PFSK-1 (cell line): ENCODE results near the gene FIGLA.

Experiments used
- FOXP2 ChIP-seq: optimal IDR thresholded peaks from 2 replicates; pipeline ENCODE3; 2011; ENCODE audit warnings: borderline replicate concordance, control low read depth, inconsistent platforms; ENCODE audit not compliant: insufficient read depth; ENCODE audit errors: extremely low read length, extremely low read depth
- POLR2AphosphoS5 ChIP-seq: IDR thresholded peaks from 2 replicates; pipeline ENCODE4 v1.6.1; 2012; ENCODE audit warnings: low read depth, mild to moderate bottlenecking, control low read depth, low read length, moderate library complexity
- SIN3A ChIP-seq: IDR thresholded peaks from 2 replicates; pipeline ENCODE4 v1.6.1; 2012; ENCODE audit warnings: mild to moderate bottlenecking, low read length, moderate library complexity, borderline replicate concordance; ENCODE audit not compliant: insufficient read depth
- TAF1 ChIP-seq: IDR thresholded peaks from 2 replicates; pipeline ENCODE4 v1.6.1; 2012; ENCODE audit warnings: low read length, control low read depth, borderline replicate concordance; ENCODE audit not compliant: insufficient read depth
- TF ChIP-seq, protein P1 (sequence below), 2 experiments: IDR thresholded peaks; 2 replicates each; pipeline versions ENCODE4 v1.6.1 to v1.8.0; 2011 to 2012; ENCODE audit warnings: low read depth in 2 of 2, low read length in 2 of 2, control low read depth in 1 of 2, inconsistent platforms in 1 of 2, mild to moderate bottlenecking in 1 of 2, moderate library complexity in 1 of 2; ENCODE audit not compliant: insufficient read depth in 1 of 2

Gene FIGLA

DNA sequence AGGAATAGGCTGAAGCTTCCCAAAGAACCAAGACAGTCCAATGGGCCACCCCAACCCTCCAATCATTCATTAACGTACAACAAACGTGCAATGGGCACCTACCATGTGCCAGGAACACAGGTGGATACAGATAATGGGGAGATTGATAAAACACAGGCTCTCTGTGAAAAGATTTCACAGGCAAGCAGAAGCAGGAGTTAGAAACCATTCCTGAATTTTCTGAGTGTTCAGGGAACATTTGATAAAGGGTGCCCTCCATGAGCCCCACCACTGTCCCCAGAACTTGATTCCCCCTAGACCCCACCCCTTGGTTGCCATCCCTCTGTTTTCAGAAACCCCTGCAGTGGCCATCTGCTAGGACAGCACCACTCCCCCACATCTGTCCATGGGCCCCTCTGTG, 43.7 kb upstream of the FIGLA start:
- TF ChIP-seq TAF1 = no peak
- TF ChIP-seq FOXP2 = no peak
- no peak for TF ChIP-seq POLR2AphosphoS5
- TF ChIP-seq, protein P1, sequence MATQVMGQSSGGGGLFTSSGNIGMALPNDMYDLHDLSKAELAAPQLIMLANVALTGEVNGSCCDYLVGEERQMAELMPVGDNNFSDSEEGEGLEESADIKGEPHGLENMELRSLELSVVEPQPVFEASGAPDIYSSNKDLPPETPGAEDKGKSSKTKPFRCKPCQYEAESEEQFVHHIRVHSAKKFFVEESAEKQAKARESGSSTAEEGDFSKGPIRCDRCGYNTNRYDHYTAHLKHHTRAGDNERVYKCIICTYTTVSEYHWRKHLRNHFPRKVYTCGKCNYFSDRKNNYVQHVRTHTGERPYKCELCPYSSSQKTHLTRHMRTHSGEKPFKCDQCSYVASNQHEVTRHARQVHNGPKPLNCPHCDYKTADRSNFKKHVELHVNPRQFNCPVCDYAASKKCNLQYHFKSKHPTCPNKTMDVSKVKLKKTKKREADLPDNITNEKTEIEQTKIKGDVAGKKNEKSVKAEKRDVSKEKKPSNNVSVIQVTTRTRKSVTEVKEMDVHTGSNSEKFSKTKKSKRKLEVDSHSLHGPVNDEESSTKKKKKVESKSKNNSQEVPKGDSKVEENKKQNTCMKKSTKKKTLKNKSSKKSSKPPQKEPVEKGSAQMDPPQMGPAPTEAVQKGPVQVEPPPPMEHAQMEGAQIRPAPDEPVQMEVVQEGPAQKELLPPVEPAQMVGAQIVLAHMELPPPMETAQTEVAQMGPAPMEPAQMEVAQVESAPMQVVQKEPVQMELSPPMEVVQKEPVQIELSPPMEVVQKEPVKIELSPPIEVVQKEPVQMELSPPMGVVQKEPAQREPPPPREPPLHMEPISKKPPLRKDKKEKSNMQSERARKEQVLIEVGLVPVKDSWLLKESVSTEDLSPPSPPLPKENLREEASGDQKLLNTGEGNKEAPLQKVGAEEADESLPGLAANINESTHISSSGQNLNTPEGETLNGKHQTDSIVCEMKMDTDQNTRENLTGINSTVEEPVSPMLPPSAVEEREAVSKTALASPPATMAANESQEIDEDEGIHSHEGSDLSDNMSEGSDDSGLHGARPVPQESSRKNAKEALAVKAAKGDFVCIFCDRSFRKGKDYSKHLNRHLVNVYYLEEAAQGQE (IDR thresholded peaks at IDR 0.05; ENCODE audit: insufficient read depth in 1 of 2, low read depth in 2 of 2, low read length in 2 of 2) = no peak
- no peak for TF ChIP-seq SIN3A

DNA sequence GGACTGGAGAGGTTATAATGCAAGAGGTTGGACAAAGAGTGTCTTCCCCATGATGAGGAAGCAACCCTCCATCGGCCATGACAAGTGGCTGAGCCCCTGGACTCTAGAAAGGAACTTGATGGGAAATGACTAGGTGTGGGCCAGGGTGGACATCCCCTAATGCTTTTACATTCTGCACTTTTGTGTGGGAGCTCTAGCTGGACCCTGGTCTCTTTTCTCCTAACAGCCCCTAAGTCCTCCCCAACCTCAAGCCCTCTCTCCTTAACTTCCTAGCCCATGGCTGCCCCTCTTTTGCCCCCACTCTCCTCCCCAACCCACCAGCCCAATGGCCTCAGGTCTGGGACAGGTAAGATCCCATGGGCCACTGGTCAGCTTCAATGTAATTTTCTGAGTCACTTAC, 42.8 kb upstream of the FIGLA start:
- no peak for TF ChIP-seq TAF1
- no peak for TF ChIP-seq FOXP2
- no peak for TF ChIP-seq SIN3A
- TF ChIP-seq POLR2AphosphoS5 = no peak
- TF ChIP-seq, protein P1 (IDR thresholded peaks at IDR 0.05; ENCODE audit: insufficient read depth in 1 of 2, low read depth in 2 of 2, low read length in 2 of 2) = no peak

DNA sequence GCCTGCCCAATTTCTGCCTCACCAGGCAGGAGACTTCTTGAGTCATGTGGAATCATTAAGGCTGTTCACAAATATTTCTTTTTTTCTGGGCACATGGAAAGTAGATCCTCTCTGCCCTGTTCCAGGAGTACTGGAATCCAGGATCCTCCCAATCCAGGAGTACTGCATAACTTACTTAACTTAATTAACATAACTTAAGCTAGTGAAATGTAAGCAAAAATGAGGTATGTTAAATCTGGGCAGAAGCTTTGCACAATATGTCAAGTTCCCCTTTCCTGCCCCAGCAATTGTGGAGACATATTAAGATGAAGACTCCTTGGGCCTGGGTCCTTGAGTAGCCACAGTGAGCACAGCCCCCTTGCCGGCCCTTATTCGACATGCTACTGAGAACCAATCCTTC, 41.9 kb upstream of the FIGLA start:
- no peak for TF ChIP-seq FOXP2

DNA sequence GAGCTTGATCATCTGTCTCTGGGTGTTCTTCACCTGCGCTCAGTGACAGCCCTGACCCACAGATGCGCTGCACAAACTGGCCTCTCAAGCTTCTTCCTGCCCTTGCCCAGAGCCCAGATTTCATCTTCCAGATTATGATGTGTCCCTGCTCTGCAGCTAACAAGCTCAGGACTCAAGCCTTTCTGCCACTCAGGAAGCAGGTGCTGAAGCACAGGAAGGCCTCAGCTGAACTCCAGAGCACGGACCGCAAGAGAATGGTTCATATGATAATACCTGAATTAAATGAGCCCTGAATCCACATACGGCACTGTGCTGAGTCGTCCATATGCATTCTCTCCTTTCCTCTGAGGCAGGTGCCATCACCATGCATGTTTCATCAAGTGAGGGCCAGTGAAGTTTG, 41.4 kb upstream of the FIGLA start:
- TF ChIP-seq FOXP2 (no peak), SIN3A (no peak)
- TF ChIP-seq, protein P1 (IDR thresholded peaks at IDR 0.05; ENCODE audit: insufficient read depth in 1 of 2, low read depth in 2 of 2, low read length in 2 of 2) = no peak

DNA sequence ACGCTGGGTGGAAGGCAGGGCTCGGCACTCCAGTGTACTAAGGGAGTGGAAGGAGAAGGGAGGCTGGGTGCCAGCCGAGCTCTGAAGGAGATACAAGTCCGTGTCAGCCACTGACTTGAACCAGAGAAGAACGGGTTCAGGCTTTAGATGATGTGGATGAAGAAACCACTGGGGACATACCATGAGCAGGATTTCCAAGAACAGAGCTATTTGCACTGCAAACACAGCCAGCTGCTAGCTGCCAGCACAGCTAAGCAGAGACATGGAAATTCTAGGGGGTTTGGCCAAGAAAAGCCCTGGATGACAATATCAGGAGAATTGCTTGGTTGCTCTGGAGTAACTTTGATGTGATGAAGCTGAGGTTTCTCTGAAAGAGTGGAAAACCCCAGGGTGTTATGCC, 39.9 kb upstream of the FIGLA start:
- TF ChIP-seq, protein P1 (IDR thresholded peaks at IDR 0.05; ENCODE audit: insufficient read depth in 1 of 2, low read depth in 2 of 2, low read length in 2 of 2) = no peak
- TF ChIP-seq SIN3A (no peak), TAF1 (no peak), POLR2AphosphoS5 (no peak), FOXP2 (no peak)

DNA sequence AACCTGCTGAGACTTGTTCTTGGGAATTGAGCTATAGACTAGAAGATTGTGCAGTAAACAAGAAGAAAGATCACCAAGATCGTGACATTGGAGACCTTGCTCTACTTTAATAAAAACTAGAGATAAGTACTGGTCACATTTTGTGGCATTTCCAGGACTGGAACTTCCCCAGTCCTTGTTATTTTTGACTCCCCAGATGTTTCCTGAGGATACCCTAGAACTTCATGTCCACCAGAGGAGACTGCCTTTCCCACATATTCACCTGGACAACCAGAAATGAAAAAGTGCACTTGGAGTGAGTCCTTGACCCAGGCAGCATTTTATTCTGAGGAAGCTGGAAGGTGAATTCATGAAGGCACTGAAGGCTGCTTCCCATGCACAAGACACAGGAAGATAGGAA, 39.5 kb upstream of the FIGLA start:
- TF ChIP-seq SIN3A (no peak), POLR2AphosphoS5 (no peak), TAF1 (no peak), FOXP2 (no peak)
- TF ChIP-seq, protein P1 (IDR thresholded peaks at IDR 0.05; ENCODE audit: insufficient read depth in 1 of 2, low read depth in 2 of 2, low read length in 2 of 2) = no peak
